ENCODE results near the gene NAALADL2.

DNA sequence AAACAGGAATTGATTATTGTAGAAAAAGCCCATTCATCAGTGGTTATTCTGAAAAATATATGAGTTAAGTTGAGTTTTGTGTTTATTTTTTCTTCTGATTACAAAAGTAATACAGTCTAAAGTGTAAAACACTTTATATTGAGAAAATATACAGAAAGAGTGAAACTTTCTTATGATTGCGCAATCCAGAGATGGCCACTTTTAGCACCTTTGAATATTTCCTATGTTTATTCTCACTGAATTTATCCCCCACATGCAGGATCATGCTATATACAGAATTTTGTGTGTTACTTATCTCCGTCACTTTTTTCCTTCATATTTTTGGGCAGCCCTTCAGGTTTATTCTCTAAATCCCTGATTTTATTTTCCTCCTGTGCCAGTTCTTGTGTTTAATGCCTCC is 285.2 kb downstream of the NAALADL2 start:
- TF ChIP-seq, protein P1, sequence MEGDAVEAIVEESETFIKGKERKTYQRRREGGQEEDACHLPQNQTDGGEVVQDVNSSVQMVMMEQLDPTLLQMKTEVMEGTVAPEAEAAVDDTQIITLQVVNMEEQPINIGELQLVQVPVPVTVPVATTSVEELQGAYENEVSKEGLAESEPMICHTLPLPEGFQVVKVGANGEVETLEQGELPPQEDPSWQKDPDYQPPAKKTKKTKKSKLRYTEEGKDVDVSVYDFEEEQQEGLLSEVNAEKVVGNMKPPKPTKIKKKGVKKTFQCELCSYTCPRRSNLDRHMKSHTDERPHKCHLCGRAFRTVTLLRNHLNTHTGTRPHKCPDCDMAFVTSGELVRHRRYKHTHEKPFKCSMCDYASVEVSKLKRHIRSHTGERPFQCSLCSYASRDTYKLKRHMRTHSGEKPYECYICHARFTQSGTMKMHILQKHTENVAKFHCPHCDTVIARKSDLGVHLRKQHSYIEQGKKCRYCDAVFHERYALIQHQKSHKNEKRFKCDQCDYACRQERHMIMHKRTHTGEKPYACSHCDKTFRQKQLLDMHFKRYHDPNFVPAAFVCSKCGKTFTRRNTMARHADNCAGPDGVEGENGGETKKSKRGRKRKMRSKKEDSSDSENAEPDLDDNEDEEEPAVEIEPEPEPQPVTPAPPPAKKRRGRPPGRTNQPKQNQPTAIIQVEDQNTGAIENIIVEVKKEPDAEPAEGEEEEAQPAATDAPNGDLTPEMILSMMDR (IDR thresholded peaks at IDR 0.05) = no peak
- TF ChIP-seq POLR2A (IDR thresholded peaks at IDR 0.05; ENCODE audit: low read depth) (no peak), EP300 (IDR thresholded peaks at IDR 0.05) (no peak), POLR2AphosphoS5 (IDR thresholded peaks at IDR 0.05) (no peak)
